ENCODE results near the gene SCNN1G. TPM values are rescaled to one million over a fixed set of nuclear protein-coding genes. Genes with fewer than 3 reads are reported as not detected.

Gene SCNN1G
- total RNA-seq, 1 experiment from 2014 or later = 1.3 TPM

DNA sequence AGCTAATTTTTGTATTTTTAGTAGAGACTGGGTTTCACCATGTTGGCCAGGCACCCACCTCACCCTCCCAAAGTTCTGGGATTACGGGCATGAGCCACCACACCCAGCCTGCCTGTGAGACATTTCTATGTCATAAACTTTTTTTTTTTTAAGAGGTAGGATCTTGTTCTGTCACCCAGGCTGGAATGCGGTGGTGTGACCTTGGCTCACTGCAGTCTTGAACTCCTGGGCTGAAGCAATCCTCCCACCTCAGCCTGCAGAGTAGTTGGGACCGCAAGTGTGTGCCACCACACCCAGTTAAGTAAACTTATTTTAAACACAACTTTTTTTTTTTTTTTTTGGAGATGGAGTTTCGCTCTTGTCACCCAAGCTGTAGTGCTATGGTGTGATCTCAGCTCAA is 47.2 kb downstream of the SCNN1G start (continued):
- TF ChIP-seq, protein P1, sequence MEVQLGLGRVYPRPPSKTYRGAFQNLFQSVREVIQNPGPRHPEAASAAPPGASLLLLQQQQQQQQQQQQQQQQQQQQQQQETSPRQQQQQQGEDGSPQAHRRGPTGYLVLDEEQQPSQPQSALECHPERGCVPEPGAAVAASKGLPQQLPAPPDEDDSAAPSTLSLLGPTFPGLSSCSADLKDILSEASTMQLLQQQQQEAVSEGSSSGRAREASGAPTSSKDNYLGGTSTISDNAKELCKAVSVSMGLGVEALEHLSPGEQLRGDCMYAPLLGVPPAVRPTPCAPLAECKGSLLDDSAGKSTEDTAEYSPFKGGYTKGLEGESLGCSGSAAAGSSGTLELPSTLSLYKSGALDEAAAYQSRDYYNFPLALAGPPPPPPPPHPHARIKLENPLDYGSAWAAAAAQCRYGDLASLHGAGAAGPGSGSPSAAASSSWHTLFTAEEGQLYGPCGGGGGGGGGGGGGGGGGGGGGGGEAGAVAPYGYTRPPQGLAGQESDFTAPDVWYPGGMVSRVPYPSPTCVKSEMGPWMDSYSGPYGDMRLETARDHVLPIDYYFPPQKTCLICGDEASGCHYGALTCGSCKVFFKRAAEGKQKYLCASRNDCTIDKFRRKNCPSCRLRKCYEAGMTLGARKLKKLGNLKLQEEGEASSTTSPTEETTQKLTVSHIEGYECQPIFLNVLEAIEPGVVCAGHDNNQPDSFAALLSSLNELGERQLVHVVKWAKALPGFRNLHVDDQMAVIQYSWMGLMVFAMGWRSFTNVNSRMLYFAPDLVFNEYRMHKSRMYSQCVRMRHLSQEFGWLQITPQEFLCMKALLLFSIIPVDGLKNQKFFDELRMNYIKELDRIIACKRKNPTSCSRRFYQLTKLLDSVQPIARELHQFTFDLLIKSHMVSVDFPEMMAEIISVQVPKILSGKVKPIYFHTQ (CRISPR knock-in tag; IDR thresholded peaks at IDR 0.05) = no peak
- TF ChIP-seq, protein P2, sequence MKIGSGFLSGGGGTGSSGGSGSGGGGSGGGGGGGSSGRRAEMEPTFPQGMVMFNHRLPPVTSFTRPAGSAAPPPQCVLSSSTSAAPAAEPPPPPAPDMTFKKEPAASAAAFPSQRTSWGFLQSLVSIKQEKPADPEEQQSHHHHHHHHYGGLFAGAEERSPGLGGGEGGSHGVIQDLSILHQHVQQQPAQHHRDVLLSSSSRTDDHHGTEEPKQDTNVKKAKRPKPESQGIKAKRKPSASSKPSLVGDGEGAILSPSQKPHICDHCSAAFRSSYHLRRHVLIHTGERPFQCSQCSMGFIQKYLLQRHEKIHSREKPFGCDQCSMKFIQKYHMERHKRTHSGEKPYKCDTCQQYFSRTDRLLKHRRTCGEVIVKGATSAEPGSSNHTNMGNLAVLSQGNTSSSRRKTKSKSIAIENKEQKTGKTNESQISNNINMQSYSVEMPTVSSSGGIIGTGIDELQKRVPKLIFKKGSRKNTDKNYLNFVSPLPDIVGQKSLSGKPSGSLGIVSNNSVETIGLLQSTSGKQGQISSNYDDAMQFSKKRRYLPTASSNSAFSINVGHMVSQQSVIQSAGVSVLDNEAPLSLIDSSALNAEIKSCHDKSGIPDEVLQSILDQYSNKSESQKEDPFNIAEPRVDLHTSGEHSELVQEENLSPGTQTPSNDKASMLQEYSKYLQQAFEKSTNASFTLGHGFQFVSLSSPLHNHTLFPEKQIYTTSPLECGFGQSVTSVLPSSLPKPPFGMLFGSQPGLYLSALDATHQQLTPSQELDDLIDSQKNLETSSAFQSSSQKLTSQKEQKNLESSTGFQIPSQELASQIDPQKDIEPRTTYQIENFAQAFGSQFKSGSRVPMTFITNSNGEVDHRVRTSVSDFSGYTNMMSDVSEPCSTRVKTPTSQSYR (CRISPR knock-in tag; IDR thresholded peaks at IDR 0.05) = no peak
- TF ChIP-seq ATF1 (CRISPR knock-in tag; IDR thresholded peaks at IDR 0.05) = no peak
- TF ChIP-seq ZNF423 (CRISPR knock-in tag; IDR thresholded peaks at IDR 0.05) = no peak

GRCh38 chr16:23232806-23233205 is 50.3 kb downstream of the SCNN1G start:
- H3K27me3 Mint-ChIP-seq (ENCODE audit: low read depth) = peaks cover 3% of the 10 kb centered on the region; the same call in 1 of the 2 replicates
- peaks cover 3% of the 10 kb centered on the region for H3K9me3 Mint-ChIP-seq
- H3K36me3 Mint-ChIP-seq = no peaks in the 10 kb centered on the region
- CTCF ChIA-PET = no interaction called here
- no peak for DNase-seq (ENCODE audit: low spot score)
- H3K27ac Mint-ChIP-seq = no peak overlapping the region
- no peaks in the 10 kb centered on the region for H3K4me1 Mint-ChIP-seq
- POLR2A ChIA-PET = no interaction called here
- no peak overlapping the region for H3K4me3 Mint-ChIP-seq
- TF ChIP-seq ATF1 (CRISPR knock-in tag; IDR thresholded peaks at IDR 0.05) = no peak
- no peak for ATAC-seq

GRCh38 chr16:23235176-23235575 is 52.6 kb downstream of the SCNN1G start:
- DNase-seq (ENCODE audit: low spot score) (no peak), ATAC-seq (no peak)
- no peaks in the 10 kb centered on the region; the same call in 1 of the 2 replicates for H3K27me3 Mint-ChIP-seq (ENCODE audit: low read depth)
- TF ChIP-seq ZMAT4 (CRISPR knock-in tag; IDR thresholded peaks at IDR 0.05) = no peak
- H3K4me1 Mint-ChIP-seq = no peaks in the 10 kb centered on the region
- H3K36me3 Mint-ChIP-seq = no peaks in the 10 kb centered on the region
- H3K27ac Mint-ChIP-seq = no peak overlapping the region
- ChIA-PET CTCF (no interaction called here), POLR2A (no interaction called here)
- H3K4me3 Mint-ChIP-seq = no peak overlapping the region
- H3K9me3 Mint-ChIP-seq = no peaks in the 10 kb centered on the region

GRCh38 chr16:23236983-23237382 is 54.4 kb downstream of the SCNN1G start:
- DNase-seq (ENCODE audit: low spot score) (no peak), ATAC-seq (no peak)
- ChIA-PET CTCF (no interaction called here), POLR2A (no interaction called here)
- no peak overlapping the region for H3K4me3 Mint-ChIP-seq
- H3K4me1 Mint-ChIP-seq = no peaks in the 10 kb centered on the region
- H3K36me3 Mint-ChIP-seq = no peaks in the 10 kb centered on the region
- H3K9me3 Mint-ChIP-seq = no peaks in the 10 kb centered on the region
- no peaks in the 10 kb centered on the region; the same call in 1 of the 2 replicates for H3K27me3 Mint-ChIP-seq (ENCODE audit: low read depth)
- TF ChIP-seq, protein P3, sequence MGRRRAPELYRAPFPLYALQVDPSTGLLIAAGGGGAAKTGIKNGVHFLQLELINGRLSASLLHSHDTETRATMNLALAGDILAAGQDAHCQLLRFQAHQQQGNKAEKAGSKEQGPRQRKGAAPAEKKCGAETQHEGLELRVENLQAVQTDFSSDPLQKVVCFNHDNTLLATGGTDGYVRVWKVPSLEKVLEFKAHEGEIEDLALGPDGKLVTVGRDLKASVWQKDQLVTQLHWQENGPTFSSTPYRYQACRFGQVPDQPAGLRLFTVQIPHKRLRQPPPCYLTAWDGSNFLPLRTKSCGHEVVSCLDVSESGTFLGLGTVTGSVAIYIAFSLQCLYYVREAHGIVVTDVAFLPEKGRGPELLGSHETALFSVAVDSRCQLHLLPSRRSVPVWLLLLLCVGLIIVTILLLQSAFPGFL (CRISPR knock-in tag; IDR thresholded peaks at IDR 0.05; ENCODE audit: borderline replicate concordance) = no peak
- TF ChIP-seq JAZF1 (CRISPR knock-in tag; IDR thresholded peaks at IDR 0.05) (no peak), MYBL2 (CRISPR knock-in tag; IDR thresholded peaks at IDR 0.05) (no peak), ESRRA (CRISPR knock-in tag; IDR thresholded peaks at IDR 0.05; ENCODE audit: borderline replicate concordance) (no peak), IRF1 (CRISPR knock-in tag; IDR thresholded peaks at IDR 0.05) (no peak), CREB1 (CRISPR knock-in tag; IDR thresholded peaks at IDR 0.05) (no peak), ZNF416 (CRISPR knock-in tag; IDR thresholded peaks at IDR 0.05) (no peak), NR1H2 (CRISPR knock-in tag; IDR thresholded peaks at IDR 0.05) (no peak), JUN (CRISPR knock-in tag; IDR thresholded peaks at IDR 0.05) (no peak), IRF2 (CRISPR knock-in tag; IDR thresholded peaks at IDR 0.05; ENCODE audit: borderline replicate concordance, low read depth) (no peak), NFYB (CRISPR knock-in tag; conservative IDR thresholded peaks at IDR 0.05; ENCODE audit: low read depth) (no peak)
- H3K27ac Mint-ChIP-seq = no peak overlapping the region

All from WTC11 (cell line).